GM18909 (cell line): ENCODE data around the gene STAT3.
"Not testable (repeated sequence)": the region's sequence is repeated elsewhere in the genome, so short reads cannot be mapped to it uniquely, and the experiment has no call there.

ENCODE experiments used
- ATAC-seq: cut with Tn5 transposase; IDR thresholded peaks from one replicate; pipeline ENCODE4 v1.9.1; 2021; ENCODE audit warnings: mild to moderate bottlenecking; ENCODE audit not compliant: unreplicated experiment, poor library complexity

The STAT3 gene

GRCh38 chr17:42322382-42323267 lies 65.6 kb downstream of the STAT3 start:
- peak; percentile 84 for ATAC-seq

- ATAC-seq, result no peak
These were observed 66.7 kb downstream of the STAT3 start for GRCh38 chr17:42321555-42321954.

- not testable (repeated sequence) for ATAC-seq
These were observed 70.3 kb downstream of the STAT3 start for GRCh38 chr17:42317967-42318366.

- no peak for ATAC-seq
These were observed 70.9 kb downstream of the STAT3 start for GRCh38 chr17:42317266-42317845.

GRCh38 chr17:42316755-42317154 lies 71.5 kb downstream of the STAT3 start:
- no peak for ATAC-seq

- ATAC-seq, result no peak
These were observed 72.7 kb downstream of the STAT3 start for GRCh38 chr17:42315402-42316156.

GRCh38 chr17:42313773-42314566 lies 74.3 kb downstream of the STAT3 start:
- ATAC-seq, result no peak

GRCh38 chr17:42313389-42313772 lies 74.9 kb downstream of the STAT3 start:
- no peak for ATAC-seq

- ATAC-seq, result peak; percentile 48
These were observed 75.7 kb downstream of the STAT3 start for GRCh38 chr17:42312285-42313130.

GRCh38 chr17:42312035-42312284 lies 76.3 kb downstream of the STAT3 start:
- ATAC-seq, result no peak

- no peak for ATAC-seq
These were observed 76.8 kb downstream of the STAT3 start for GRCh38 chr17:42311240-42312034.

- no peak for ATAC-seq
These were observed 77.4 kb downstream of the STAT3 start for GRCh38 chr17:42310787-42311215.

GRCh38 chr17:42309986-42310786 lies 78.1 kb downstream of the STAT3 start:
- ATAC-seq, result no peak

GRCh38 chr17:42309142-42309541 lies 79.1 kb downstream of the STAT3 start:
- no peak for ATAC-seq

- ATAC-seq, result no peak
These were observed 79.8 kb downstream of the STAT3 start for GRCh38 chr17:42308446-42308845.

GRCh38 chr17:42307362-42307927 lies 80.8 kb downstream of the STAT3 start:
- ATAC-seq, result no peak

- no peak for ATAC-seq
These were observed 81.9 kb downstream of the STAT3 start for GRCh38 chr17:42306385-42306667.
